ENCODE data around the gene GORAB. TPM values are rescaled to one million over a fixed set of nuclear protein-coding genes. Genes with fewer than 3 reads are reported as not detected.

Gene GORAB
- total RNA-seq, 2 donors from 2014 or later, result 25.0 to 26.4 TPM

DNA sequence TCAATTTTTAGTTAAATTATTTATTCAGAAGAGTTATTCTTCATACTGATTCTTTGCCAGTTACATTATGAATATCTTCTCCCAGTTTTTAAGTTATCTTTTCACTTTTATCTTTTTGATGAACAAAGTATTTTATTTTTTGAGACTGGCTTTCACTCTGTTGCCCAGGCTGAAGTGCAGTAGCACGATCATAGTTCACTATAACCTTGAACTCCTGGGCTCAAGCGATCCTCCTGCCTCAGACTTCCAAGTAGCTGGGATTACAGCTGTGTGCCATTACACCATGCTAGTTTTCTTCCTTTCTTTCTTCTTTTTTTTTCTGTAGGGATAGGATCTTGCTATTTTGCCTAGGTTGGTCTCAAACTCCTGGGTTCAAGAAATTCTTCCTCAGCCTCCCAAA lies 3.5 kb downstream of the GORAB start:
- intact Hi-C loops (cut with DNase I, micrococcal nuclease), result no loop called here
- no peak for ATAC-seq

GRCh38 chr1:170536924-170537551 lies 5.1 kb downstream of the GORAB start:
- no peak for ATAC-seq
- no peak for DNase-seq
- intact Hi-C loops (cut with DNase I, micrococcal nuclease), result no loop called here

More for the DNA sequence above, 3.5 kb downstream of the GORAB start:
- no peak for DNase-seq

DNA sequence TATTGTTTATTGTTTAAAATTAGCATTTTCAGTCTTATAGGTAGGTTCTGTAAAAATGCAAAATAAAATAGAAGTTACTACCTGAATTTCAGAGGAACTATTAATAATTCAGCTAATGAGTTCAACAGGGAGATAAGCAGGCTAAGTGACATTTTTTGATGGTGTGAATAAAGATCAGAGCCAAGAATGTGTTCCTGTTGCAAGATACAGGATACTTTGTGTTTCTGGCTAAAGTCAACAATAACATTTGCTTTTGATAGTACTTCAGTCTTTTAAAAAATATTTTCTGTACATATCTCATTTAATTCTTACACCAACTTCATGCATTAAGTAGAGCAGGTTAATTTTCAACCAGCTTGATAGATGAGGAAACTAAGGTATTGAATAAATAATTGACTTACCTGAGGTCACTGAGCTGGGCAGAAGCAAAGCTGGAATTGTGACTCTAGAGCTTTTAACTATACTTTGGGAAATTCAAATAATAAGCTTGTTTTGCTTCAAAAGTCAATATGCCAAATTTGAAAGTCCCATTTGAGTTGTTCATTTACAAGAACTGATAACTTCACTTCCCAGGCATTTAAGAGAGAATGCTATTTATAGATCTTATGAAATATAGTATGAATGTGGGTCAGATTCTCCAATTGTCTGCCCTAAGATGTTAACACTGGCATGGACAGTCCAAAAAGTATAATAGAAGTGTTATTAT lies 6.0 kb downstream of the GORAB start:
- intact Hi-C loops (cut with DNase I, micrococcal nuclease), result no loop called here
- DNase-seq (no peak), ATAC-seq (no peak)

GRCh38 chr1:170538687-170539086 lies 6.7 kb downstream of the GORAB start:
- intact Hi-C loops (cut with DNase I, micrococcal nuclease), result no loop called here
- ATAC-seq (no peak), DNase-seq (no peak)

- intact Hi-C loops (cut with DNase I, micrococcal nuclease), result no loop called here
- DNase-seq, result no peak
- ATAC-seq, result no peak
Measured at GRCh38 chr1:170539154-170539553, 7.2 kb downstream of the GORAB start.

- intact Hi-C loops (cut with DNase I, micrococcal nuclease), result no loop called here
- ATAC-seq, result no peak
Measured at GRCh38 chr1:170544624-170545023, 12.7 kb downstream of the GORAB start.

GRCh38 chr1:170545476-170545875 lies 13.5 kb downstream of the GORAB start:
- DNase-seq (no peak), ATAC-seq (no peak)
- intact Hi-C loops (cut with DNase I, micrococcal nuclease), result no loop called here

More at GRCh38 chr1:170544624-170545023, 12.7 kb downstream of the GORAB start:
- DNase-seq, result no peak

DNA sequence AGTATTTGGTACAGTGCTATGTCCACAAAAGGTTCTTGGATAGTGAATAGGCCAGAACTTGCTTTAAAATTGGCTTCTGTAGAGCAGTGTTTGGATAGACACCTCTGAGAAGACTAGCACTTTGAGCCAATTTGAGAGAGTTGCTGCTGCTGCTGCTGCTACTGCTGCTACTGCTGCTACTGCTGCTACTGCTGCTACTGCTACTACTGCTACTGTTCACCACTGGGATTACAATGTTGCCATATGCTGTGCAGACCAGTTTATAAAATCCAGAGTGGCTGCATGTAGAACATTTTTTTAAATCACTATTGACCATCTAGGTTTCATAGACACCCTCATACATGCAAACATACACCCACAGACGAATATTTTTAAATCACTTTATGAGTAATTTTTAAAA lies 15.3 kb downstream of the GORAB start:
- ATAC-seq (no peak), DNase-seq (no peak)
- intact Hi-C loops (cut with DNase I, micrococcal nuclease), result no loop called here

DNA sequence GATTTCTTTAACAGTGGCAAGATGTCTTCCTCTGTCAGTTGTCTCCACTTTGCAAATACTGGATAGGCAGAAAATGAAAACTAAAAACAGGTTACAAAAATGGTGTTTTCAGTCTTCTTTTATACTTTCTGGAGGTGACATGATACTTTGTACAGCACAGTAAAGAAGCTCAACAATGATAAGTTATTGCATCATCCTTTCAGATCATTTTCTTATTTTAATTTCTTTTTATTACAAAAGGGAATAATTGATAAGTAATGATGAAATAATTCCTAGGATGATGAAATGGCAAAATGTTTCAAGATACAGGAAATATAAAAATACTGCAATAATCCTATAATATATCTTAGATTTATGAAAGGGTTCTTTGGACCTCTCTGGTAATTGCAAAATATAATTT lies 16.5 kb downstream of the GORAB start:
- DNase-seq (no peak), ATAC-seq (no peak)
- intact Hi-C loops (cut with DNase I, micrococcal nuclease), result no loop called here

DNA sequence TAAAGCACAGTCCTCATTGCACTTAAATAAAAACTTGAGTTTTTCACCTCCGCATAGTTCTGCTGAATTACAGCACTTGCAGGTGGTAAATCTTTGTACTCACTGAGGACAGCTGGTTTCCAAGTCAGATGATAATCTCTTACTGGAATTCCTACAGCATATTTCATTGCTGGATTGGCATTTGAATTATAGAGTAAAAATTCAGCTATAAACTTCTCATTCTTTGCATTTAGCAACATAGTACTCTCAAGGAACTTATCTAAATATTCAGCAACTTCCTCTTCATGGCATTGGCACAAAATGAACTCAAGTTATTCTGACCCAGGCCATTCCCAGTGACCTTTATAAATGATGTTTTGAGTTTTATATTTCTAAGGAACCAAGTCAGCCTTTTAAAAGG lies 23.4 kb downstream of the GORAB start:
- intact Hi-C loops (cut with DNase I, micrococcal nuclease), result no loop called here
- peak; percentile 51 for ATAC-seq

GRCh38 chr1:170556917-170557316 lies 25.0 kb downstream of the GORAB start:
- DNase-seq, result no peak
- intact Hi-C loops (cut with DNase I, micrococcal nuclease), result no loop called here
- peak; percentile 94 for ATAC-seq

More for the DNA sequence above, 23.4 kb downstream of the GORAB start:
- DNase-seq, result no peak

- no peak for ATAC-seq
- no peak for DNase-seq
- intact Hi-C loops (cut with DNase I, micrococcal nuclease), result no loop called here
Measured at GRCh38 chr1:170558731-170559130, 26.8 kb downstream of the GORAB start.

- ATAC-seq, result no peak
- intact Hi-C loops (cut with DNase I, micrococcal nuclease), result no loop called here
- DNase-seq, result no peak
Measured at GRCh38 chr1:170559166-170559565, 27.2 kb downstream of the GORAB start.

DNA sequence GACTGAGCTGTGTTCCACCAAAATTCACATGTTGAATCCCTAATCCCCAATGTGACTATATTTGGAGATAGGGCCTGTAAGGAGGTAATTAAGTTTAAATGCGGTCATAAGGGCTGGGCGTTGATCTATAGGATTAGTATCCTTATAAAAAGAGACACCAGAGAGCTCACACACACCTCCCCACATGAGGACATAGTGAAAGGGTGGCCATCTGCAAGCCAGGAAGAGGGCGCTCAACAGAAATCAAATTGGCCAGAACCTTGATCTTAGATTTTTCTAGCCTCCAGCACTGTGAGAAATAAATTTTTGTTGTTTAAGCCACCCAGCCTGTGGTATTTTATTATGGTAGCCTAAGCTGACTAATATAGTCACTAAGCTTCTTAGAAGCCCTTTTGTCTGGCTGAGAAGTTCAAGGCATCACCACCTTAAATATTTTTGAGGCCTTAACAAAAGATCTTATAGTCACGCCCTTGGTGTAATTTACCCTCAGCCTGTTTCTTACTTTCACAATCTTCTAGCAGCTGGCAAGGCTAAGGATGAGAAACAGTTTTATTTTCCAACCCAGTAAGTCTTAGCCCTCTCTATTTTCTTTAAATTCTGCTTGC lies 28.8 kb downstream of the GORAB start:
- DNase-seq, result no peak
- ATAC-seq, result no peak
- intact Hi-C loops (cut with DNase I, micrococcal nuclease), result no loop called here

- ATAC-seq, result peak; percentile 41
- no peak for DNase-seq
- intact Hi-C loops (cut with DNase I, micrococcal nuclease), result no loop called here
Measured at GRCh38 chr1:170562646-170563338, 30.8 kb downstream of the GORAB start.

- intact Hi-C loops (cut with DNase I, micrococcal nuclease), result no loop called here
- no peak for ATAC-seq
Measured at GRCh38 chr1:170567214-170567613, 35.2 kb downstream of the GORAB start.

GRCh38 chr1:170568197-170568596 lies 36.2 kb downstream of the GORAB start:
- intact Hi-C loops (cut with DNase I, micrococcal nuclease), result no loop called here
- ATAC-seq, result no peak

More at GRCh38 chr1:170567214-170567613, 35.2 kb downstream of the GORAB start:
- DNase-seq, result no peak

DNA sequence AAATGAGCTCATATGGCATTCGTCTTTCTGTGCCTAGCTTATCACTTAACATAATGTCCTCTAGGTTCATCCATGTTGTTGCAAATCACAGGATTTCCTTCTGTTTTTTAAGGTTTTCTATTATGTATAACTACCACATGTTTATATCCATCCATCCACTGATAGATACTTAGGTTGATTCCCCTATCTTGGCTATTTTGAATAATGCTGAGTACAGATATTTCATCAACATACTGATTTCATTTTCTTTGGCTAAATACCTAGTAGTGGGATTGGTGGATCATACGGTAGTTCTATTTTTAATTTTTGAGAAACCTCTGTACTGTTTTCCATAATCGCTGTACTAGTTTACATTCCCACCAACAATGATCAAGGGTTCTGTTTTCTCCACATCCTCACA lies 45.0 kb downstream of the GORAB start:
- intact Hi-C loops (cut with DNase I, micrococcal nuclease), result no loop called here
- DNase-seq, result no peak
- no peak for ATAC-seq

More at GRCh38 chr1:170568197-170568596, 36.2 kb downstream of the GORAB start:
- no peak for DNase-seq

GRCh38 chr1:170578359-170578758 lies 46.4 kb downstream of the GORAB start:
- no peak for DNase-seq
- intact Hi-C loops (cut with DNase I, micrococcal nuclease), result no loop called here
- no peak for ATAC-seq
